T-helper 1 cell treated with Interleukin-12 subunit alpha and Interleukin-12 subunit beta and Interleukin-4 antibody, amounts not matched to agents 30 μg/mL and 1 μg/mL, for 36 hours (primary cell): ENCODE results near the gene VASH1.
"Not testable (repeated sequence)": the region's sequence is repeated elsewhere in the genome, so short reads cannot be mapped to it uniquely, and the experiment has no call there.

ENCODE experiments used
- H3K27ac Mint-ChIP-seq: one replicate; pipeline ENCODE4 v1.8.0; 2021; ENCODE audit warnings: mild to moderate bottlenecking, mixed read lengths
- H3K27me3 Mint-ChIP-seq: one replicate; pipeline ENCODE4 v1.8.0; 2021; ENCODE audit warnings: low read depth, mixed read lengths
- H3K36me3 Mint-ChIP-seq: one replicate; pipeline ENCODE4 v1.8.0; 2021; ENCODE audit warnings: low read depth, mixed read lengths
- H3K4me1 Mint-ChIP-seq: one replicate; pipeline ENCODE4 v1.8.0; 2021; ENCODE audit warnings: low read depth, mixed read lengths
- H3K4me3 Mint-ChIP-seq: one replicate; pipeline ENCODE4 v1.8.0; 2021; ENCODE audit warnings: mild to moderate bottlenecking, moderate library complexity, mixed read lengths
- H3K9me3 Mint-ChIP-seq: one replicate; pipeline ENCODE4 v1.8.0; 2021; ENCODE audit warnings: mixed read lengths

VASH1 gene

GRCh38 chr14:76761136-76761959 lies at the start of gene VASH1:
TSS of gene VASH1 (plus strand) at chr14:76761468. CDS start at chr14:76762822, 1,354 bp downstream.
- H3K27ac Mint-ChIP-seq, result no peak within 1 kb of the TSS

DNA sequence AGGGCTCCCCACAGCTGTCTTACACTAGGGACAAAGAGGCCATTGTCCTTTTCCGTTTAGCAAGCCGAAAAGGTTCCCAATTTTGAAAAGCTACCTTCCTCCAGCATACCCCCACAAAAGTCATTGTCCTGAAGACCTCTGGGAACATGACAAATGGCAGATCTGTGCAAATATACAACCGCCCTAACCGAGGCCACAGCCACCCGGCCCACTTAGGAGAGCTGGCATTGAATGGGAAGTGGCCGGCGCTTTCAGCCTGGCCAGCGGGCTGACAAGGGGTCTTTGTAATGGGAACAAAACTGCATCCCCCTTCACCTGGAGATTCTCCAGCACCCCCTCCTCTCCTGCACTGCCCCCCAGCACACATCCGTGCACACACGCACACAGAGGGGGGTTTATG lies 48.1 kb upstream of the VASH1 start:
- H3K36me3 Mint-ChIP-seq, result no peaks in the 10 kb centered on the region
- H3K9me3 Mint-ChIP-seq, result no peaks in the 10 kb centered on the region
- no peak overlapping the region for H3K27ac Mint-ChIP-seq
- no peak overlapping the region for H3K4me3 Mint-ChIP-seq
- H3K27me3 Mint-ChIP-seq, result peaks cover 14% of the 10 kb centered on the region
- no peaks in the 10 kb centered on the region for H3K4me1 Mint-ChIP-seq

More at GRCh38 chr14:76761136-76761959, at the start of gene VASH1:
- Mint-ChIP-seq H3K9me3 (no peaks in the 10 kb centered on the region), H3K4me1 (peaks cover 11% of the 10 kb centered on the region), H3K36me3 (no peaks in the 10 kb centered on the region), H3K27me3 (peaks cover 77% of the 10 kb centered on the region), H3K4me3 (peak within 1 kb of the TSS; percentile 84)

- Mint-ChIP-seq H3K27me3 (peaks cover 14% of the 10 kb centered on the region), H3K27ac (no peak overlapping the region), H3K4me1 (no peaks in the 10 kb centered on the region), H3K4me3 (no peak overlapping the region), H3K36me3 (no peaks in the 10 kb centered on the region), H3K9me3 (no peaks in the 10 kb centered on the region)
Measured at GRCh38 chr14:76714470-76714869, 46.8 kb upstream of the VASH1 start.

GRCh38 chr14:76715101-76715500 lies 46.2 kb upstream of the VASH1 start:
- no peaks in the 10 kb centered on the region for H3K9me3 Mint-ChIP-seq
- H3K4me3 Mint-ChIP-seq, result no peak overlapping the region
- H3K4me1 Mint-ChIP-seq, result no peaks in the 10 kb centered on the region
- no peaks in the 10 kb centered on the region for H3K36me3 Mint-ChIP-seq
- H3K27me3 Mint-ChIP-seq, result peaks cover 14% of the 10 kb centered on the region
- H3K27ac Mint-ChIP-seq, result no peak overlapping the region

DNA sequence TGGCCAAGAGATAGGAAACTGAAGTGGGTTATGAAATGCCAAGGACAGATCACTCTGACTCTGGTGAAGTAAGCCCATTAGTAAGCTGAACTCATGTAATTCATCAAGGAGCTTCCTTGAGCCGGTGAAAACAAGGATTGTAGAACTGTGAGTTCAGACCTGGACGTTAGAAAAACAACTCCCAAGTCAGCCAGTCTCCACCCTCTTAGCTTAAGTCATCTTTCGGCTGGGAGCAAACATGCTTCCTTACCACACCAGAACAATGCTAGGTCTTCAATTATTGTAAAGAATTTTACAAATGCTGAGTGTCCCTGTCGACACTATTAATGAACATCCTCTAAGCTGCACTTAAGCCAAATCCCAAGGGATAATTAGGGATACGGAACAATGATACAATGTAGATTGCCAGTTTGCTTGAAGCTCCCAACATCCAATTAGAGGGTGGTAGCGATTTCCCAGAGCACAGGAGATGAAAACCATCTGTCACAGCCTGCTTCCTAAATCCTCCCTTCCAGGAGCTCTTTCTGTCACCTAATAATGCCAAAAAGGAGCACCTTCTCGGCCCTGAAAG lies 45.7 kb upstream of the VASH1 start:
- no peaks in the 10 kb centered on the region for H3K9me3 Mint-ChIP-seq
- no peaks in the 10 kb centered on the region for H3K4me1 Mint-ChIP-seq
- H3K27me3 Mint-ChIP-seq, result peaks cover 14% of the 10 kb centered on the region
- H3K36me3 Mint-ChIP-seq, result no peaks in the 10 kb centered on the region
- no peak overlapping the region for H3K4me3 Mint-ChIP-seq
- no peak overlapping the region for H3K27ac Mint-ChIP-seq

- no peaks in the 10 kb centered on the region for H3K4me1 Mint-ChIP-seq
- H3K36me3 Mint-ChIP-seq, result no peaks in the 10 kb centered on the region
- H3K9me3 Mint-ChIP-seq, result no peaks in the 10 kb centered on the region
- peaks cover 14% of the 10 kb centered on the region for H3K27me3 Mint-ChIP-seq
- no peak overlapping the region for H3K4me3 Mint-ChIP-seq
- no peak overlapping the region for H3K27ac Mint-ChIP-seq
Measured at GRCh38 chr14:76716285-76716684, 45.0 kb upstream of the VASH1 start.

GRCh38 chr14:76717508-76718290 lies 43.6 kb upstream of the VASH1 start:
- Mint-ChIP-seq H3K4me1 (no peaks in the 10 kb centered on the region), H3K27ac (no peak overlapping the region)

DNA sequence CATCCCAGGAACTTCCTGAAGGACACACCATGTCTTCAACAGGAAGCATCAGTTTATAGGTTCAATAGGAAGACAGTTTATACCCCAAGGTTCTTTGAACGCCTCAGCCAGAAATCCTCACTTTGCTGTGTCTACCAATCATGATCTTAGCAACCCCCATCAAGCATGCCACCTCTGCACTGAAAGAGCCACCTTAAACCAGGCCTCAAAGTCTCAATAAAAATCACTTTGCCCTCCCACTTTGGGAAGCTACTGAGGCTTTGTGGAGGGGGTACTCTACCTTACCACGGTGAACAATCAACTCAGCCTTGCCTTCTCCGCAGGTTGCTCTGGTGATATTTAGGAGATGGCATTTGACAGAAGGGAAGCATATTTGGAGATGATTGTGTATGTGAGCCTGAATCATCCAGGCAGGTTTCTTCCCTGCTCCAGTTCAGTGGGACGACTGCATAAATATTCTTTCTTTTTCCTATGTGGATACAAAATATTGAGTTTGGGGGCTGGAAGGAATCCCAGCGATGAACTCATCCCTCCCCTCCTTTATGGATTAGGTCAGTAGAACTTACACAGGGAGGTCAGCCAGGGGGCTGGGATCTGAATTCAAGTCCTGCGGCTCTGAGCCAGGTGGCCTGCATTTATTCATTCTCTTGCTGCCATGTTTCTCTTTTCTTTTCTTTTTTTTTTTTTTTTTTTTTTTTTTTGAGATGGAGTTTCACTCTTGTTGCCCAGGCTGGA lies 42.8 kb upstream of the VASH1 start:
- Mint-ChIP-seq H3K36me3 (no peaks in the 10 kb centered on the region), H3K4me1 (no peaks in the 10 kb centered on the region), H3K9me3 (no peaks in the 10 kb centered on the region), H3K27me3 (peaks cover 19% of the 10 kb centered on the region), H3K4me3 (no peak overlapping the region), H3K27ac (no peak overlapping the region)

More at GRCh38 chr14:76717508-76718290, 43.6 kb upstream of the VASH1 start:
- H3K36me3 Mint-ChIP-seq, result no peaks in the 10 kb centered on the region
- no peaks in the 10 kb centered on the region for H3K9me3 Mint-ChIP-seq
- H3K4me3 Mint-ChIP-seq, result no peak overlapping the region
- peaks cover 14% of the 10 kb centered on the region for H3K27me3 Mint-ChIP-seq

DNA sequence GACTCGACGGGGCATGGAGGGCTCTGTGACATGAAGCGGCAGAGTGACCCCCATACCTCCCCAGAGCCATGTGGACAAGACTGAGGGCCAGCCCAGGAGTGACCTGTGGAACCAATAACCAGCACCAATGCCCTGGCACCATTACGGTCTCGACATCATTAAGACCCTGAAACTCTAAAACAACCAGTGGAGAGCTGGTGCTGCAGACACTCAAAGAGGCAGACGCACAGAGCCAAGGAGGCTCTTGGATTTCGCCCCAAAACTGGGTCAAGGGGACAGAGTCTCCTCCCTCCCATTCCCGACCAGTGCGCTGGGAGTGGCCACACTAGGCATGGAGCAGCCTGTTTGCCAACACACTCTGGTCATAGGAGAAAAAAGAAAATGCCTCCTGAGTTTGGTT lies 41.6 kb upstream of the VASH1 start:
- Mint-ChIP-seq H3K27ac (no peak overlapping the region), H3K27me3 (peaks cover 23% of the 10 kb centered on the region), H3K9me3 (no peaks in the 10 kb centered on the region), H3K4me3 (no peak overlapping the region), H3K36me3 (no peaks in the 10 kb centered on the region), H3K4me1 (no peaks in the 10 kb centered on the region)

DNA sequence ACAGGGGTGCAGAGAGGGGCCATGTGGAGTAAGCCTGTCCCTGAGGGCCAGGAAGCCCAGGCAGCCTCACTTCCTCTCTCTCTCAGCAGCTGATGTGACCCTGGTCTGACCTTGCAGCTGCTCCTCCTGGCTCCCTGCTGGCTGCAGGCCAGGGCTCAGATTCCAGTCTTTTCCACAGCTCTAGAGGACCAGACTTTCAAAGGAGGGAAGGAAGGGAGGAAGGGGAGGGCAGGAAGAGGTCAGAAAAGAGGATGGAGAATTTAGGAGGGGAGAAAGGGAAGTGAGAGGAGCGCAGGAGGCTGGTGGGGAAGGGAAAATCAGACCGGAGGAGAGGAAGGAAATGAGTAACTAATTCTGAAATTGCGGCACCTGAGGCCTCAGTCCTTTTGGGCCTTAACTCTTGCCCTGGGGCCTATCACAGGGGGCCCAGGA lies 40.9 kb upstream of the VASH1 start:
- Mint-ChIP-seq H3K36me3 (no peaks in the 10 kb centered on the region), H3K9me3 (no peaks in the 10 kb centered on the region), H3K4me3 (no peak overlapping the region), H3K27ac (no peak overlapping the region), H3K27me3 (peaks cover 30% of the 10 kb centered on the region), H3K4me1 (no peaks in the 10 kb centered on the region)

DNA sequence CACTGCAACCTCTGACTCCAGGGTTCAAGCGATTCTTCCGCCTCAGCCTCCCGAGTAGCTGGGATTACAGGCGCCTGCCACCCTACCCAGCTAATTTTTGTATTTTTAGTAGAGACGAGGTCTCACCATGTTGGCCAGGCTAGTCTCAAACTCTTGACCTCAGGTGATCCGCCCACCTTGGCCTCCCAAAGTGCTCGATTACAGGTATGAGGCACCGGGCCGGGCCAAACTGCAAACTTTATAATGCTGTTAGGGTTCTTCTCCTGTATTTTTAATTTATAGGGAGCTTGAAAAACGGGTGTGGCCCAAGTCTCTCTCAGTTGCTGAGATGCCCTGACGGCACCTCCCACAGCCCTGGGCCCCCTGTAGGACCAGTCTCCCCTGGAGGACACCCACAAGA lies 39.8 kb upstream of the VASH1 start:
- not testable (repeated sequence) for H3K9me3 Mint-ChIP-seq

DNA sequence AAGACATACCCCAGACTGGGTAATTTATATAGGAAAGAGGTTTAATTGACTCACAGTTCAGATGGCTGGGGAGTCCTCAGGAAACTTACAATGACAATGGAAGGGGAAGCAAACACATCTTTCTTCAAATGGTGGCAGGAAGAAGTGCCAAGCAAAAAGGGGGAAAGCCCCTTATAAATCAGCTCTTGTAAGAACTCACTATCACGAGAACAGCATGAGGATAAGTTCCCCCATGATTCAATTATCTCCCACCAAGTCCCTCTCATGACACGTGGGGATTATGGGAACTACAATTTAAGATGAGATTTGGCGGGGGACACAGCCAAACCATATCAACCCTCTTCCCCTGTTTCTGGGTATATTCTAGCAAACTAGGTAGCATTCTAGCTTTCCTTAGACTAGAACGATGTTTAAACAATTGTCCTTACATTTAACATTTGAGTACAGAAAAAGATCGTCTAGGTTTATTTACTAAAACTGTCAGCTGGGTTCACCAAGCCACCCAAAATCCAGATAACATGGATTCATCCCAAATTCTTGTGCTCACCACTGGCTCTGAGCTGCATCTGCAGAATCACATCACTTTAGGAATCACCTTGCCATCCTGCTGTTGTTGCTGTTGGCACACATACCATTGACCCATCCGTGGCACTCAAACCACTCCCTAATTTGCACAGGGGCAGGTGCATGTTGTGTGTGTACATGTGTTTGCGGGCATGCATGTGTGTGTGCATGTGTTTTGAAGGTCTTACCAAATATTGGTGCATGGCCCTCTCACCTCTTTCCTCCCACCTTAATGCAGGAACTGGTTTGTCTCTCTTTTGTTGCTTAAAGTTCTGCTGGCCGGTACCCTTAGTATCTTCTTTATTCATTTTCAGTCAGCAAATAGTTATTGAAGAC lies 36.4 kb upstream of the VASH1 start:
- H3K4me3 Mint-ChIP-seq, result no peak overlapping the region
- no peaks in the 10 kb centered on the region for H3K36me3 Mint-ChIP-seq
- H3K27me3 Mint-ChIP-seq, result peaks cover 38% of the 10 kb centered on the region
- H3K27ac Mint-ChIP-seq, result no peak overlapping the region
- H3K9me3 Mint-ChIP-seq, result no peaks in the 10 kb centered on the region
- H3K4me1 Mint-ChIP-seq, result no peaks in the 10 kb centered on the region

More for the DNA sequence above, 39.8 kb upstream of the VASH1 start:
- not testable (repeated sequence) for H3K27ac Mint-ChIP-seq, H3K4me3 Mint-ChIP-seq, H3K36me3 Mint-ChIP-seq, H3K4me1 Mint-ChIP-seq
- peaks cover 25% of the 10 kb centered on the region for H3K27me3 Mint-ChIP-seq

- Mint-ChIP-seq H3K27ac (no peak overlapping the region), H3K9me3 (no peaks in the 10 kb centered on the region), H3K4me3 (no peak overlapping the region), H3K36me3 (no peaks in the 10 kb centered on the region), H3K4me1 (peaks cover 2% of the 10 kb centered on the region), H3K27me3 (peaks cover 46% of the 10 kb centered on the region)
Measured at GRCh38 chr14:76726551-76726970, 34.7 kb upstream of the VASH1 start.
